ENCODE data around the gene DPCD.

DNA sequence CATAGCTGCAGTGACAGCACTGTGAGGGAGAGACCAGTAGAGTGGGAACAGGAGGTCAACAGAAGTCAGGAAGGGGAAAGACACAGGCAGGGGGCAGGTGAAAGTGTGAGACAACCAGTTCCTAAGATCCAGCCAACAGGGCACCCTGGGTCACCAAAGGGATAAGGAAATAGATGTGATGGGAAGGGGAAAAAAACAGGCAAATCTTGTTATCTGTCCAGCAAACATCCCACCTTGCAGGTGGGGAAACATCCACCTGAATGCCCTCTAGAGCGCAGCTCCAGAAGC lies 42.5 kb downstream of the DPCD start:
- TF ChIP-seq CTCF (conservative IDR thresholded peaks at IDR 0.05 in 1 of 2, IDR thresholded peaks at IDR 0.05 in 1 of 2; ENCODE audit: low read depth in 1 of 2, low read length in 2 of 2) (no peak), EZH2 (IDR thresholded peaks at IDR 0.05; ENCODE audit: low read length, missing control alignments) (no peak)

Data from fibroblast of lung (primary cell).